SH-SY5Y (cell line): Measurements from ENCODE around the gene ZBTB20.

Experiments used
- GATA2 ChIP-seq: IDR thresholded peaks from 2 replicates; pipeline ENCODE4 v1.6.1; 2011; ENCODE audit warnings: mild to moderate bottlenecking, low read depth, low read length
- GATA3 ChIP-seq: IDR thresholded peaks from 2 replicates; pipeline ENCODE4 v1.6.1; 2011; ENCODE audit warnings: low read depth, mild to moderate bottlenecking, low read length, moderate library complexity

- TF ChIP-seq GATA2 (no peak), GATA3 (no peak)
Observed at GRCh38 chr3:114393367-114394072, 753.6 kb downstream of the ZBTB20 start.
